Ascending aorta (tissue), 2 donors: ENCODE results near the gene ANO9. TPM values are rescaled to one million over a fixed set of nuclear protein-coding genes. Genes with fewer than 3 reads are reported as not detected.
"Not testable (repeated sequence)": the region's sequence is repeated elsewhere in the genome, so short reads cannot be mapped to it uniquely, and the experiment has no call there.

ENCODE experiments used
- DNase-seq, 2 donors: peaks; one replicate each; pipeline ENCODE4 v3.0.0-alpha.2; 2019; ENCODE audit warnings: low spot score in 2 of 2
- H3K27ac ChIP-seq, 2 donors: fragments of 200-600 bp; sonication (generic); one replicate each; pipeline ENCODE4 v1.5.1; 2016 to 2017; ENCODE audit warnings: mild to moderate bottlenecking in 1 of 2
- H3K27me3 ChIP-seq: fragments of 200-600 bp; sonication (generic); one replicate; pipeline ENCODE4 v1.5.1; 2017
- H3K36me3 ChIP-seq, 2 donors: fragments of 200-600 bp; sonication (generic); one replicate each; pipeline ENCODE4 v1.5.1; 2016
- H3K4me1 ChIP-seq, 2 donors: fragments of 200-600 bp; sonication (generic); one replicate each; pipeline ENCODE4 v1.5.1; 2016 to 2017; ENCODE audit warnings: mild to moderate bottlenecking in 1 of 2
- H3K4me3 ChIP-seq, 2 donors: fragments of 200-600 bp; sonication (generic); one replicate each; pipeline ENCODE4 v1.5.1; 2016 to 2017; ENCODE audit warnings: mild to moderate bottlenecking in 1 of 2
- H3K9me3 ChIP-seq, 2 donors: fragments of 200-600 bp; sonication (generic); one replicate each; pipeline ENCODE4 v1.5.1; 2016
- CTCF ChIP-seq, 3 experiments: fragments of 200-600 bp in 2 of 3; fragments of 450-650 bp in 1 of 3; sonication (generic) in 2 of 3; IDR thresholded peaks; one replicate each; pipeline ENCODE4 v1.5.1; 2016 to 2019; ENCODE audit warnings: antibody characterized with exemption in 3 of 3, mild to moderate bottlenecking in 1 of 3, moderate library complexity in 1 of 3
- intact Hi-C: fragments of 100-400 bp; cut with DNase I; formaldehyde crosslinking; loops from one replicate; pipeline ENCODE4 v1.15.1; 2023
- total RNA-seq: library from RNA; depleted of rRNA; stranded (reverse); fragments of >200 nt; gene quantifications from one replicate; pipeline ENCODE4 v1.1.0, GENCODE V29; 2016

ANO9 gene
- total RNA-seq, 1 donor from 2014 or later, result 4.0 TPM

DNA sequence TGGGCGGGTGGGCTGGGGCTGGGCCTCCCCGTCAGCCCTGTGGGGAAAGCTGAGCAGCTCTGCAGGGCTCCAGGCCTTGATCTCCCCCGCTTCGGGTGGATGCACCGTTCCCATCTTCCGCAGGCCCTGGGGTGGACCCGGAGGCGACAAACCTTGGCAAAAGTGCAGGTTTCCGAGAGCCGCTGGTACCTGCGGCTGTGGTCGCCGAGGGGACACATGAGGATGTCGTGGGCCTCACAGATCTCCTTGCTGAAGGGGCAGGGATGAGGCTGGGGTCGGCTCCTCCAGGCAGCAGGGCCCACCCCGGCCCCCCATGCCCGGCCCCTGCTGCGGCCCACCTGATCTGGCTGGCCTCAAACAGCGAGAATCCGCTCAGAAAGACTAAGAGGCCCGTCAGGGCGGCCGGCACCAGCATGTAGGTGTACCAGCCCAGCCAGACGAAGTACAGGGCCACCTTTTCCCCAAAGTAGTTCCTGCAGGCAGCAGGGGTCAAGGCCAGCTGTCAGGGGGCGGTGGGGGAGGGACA, 11.8 kb downstream of the ANO9 start:
- DNase-seq, result no peak
- intact Hi-C loops, result no loop called here
- Histone ChIP-seq H3K27ac (no peak overlapping the region), H3K36me3 (no peaks in the 10 kb centered on the region), H3K4me1 (no peaks in the 10 kb centered on the region), H3K27me3 (no peaks in the 10 kb centered on the region), H3K9me3 (no peaks in the 10 kb centered on the region), H3K4me3 (no peak overlapping the region)
- TF ChIP-seq CTCF (IDR thresholded peaks at IDR 0.05), result no peak

DNA sequence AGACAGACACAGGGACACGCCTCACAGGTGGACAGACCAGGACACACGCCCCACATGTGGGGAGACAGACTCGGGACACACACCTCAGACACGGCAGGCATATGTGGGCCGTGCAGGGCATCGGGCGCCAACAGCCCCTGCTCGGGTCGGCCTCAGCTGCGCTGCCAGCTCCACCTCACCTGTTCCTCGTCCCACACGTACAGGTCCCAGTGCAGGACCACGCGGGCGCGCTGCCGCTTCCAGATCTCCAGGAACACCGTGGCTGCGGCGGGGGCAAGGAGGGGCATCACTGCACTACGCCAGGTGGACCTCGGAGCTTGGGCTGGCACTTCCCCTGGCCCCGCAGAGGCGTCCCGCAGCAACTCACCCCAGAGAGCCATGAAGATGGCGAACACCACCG, 12.4 kb downstream of the ANO9 start:
- Histone ChIP-seq H3K27ac (no peak overlapping the region), H3K4me3 (no peak overlapping the region), H3K36me3 (no peaks in the 10 kb centered on the region), H3K27me3 (no peaks in the 10 kb centered on the region), H3K9me3 (no peaks in the 10 kb centered on the region), H3K4me1 (no peaks in the 10 kb centered on the region)
- no peak for DNase-seq
- TF ChIP-seq CTCF (IDR thresholded peaks at IDR 0.05), result no peak
- intact Hi-C loops, result no loop called here

DNA sequence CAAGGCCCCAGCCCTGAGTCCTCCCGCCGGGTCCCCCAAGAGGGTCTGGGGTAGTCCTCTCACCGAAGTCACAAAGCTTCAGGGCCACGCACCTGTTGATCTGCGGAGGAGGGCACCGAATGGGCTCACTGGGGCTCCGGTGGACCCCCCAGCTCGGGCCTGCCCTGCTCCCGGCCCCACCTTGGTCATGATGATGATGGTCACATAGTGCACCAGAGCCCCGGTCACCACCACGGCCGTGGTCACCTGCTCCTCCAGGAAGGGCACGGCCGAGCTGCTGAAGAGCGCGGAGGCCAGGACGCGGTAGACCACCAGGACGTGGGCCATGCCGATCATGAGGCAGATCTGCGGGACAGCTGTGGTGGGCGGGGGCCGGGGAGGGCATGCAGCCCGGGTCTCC, 13.5 kb downstream of the ANO9 start:
- Histone ChIP-seq H3K9me3 (no peaks in the 10 kb centered on the region), H3K27me3 (no peaks in the 10 kb centered on the region), H3K4me3 (no peak overlapping the region), H3K36me3 (no peaks in the 10 kb centered on the region), H3K4me1 (no peaks in the 10 kb centered on the region), H3K27ac (no peak overlapping the region)
- intact Hi-C loops, result no loop called here
- DNase-seq, result no peak
- TF ChIP-seq CTCF (IDR thresholded peaks at IDR 0.05), result no peak

DNA sequence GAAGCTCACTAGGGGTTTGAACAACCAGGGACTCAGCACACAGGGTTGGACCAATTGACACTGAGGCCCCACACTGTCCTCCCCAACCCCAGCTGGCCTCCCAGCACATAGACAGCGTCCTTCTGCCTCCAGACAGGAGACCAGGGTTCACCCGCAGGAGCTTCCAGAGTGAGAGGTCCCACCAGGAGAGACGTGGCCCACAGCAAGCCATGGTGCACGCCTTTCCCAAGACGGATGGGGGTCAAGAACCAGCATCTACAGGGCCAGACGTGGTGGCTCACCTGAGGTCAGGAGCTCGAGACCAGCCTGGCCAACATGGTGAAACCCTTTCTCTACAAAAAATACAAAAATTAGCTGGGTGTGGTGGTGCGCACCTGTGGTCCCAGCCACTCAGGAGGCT, 15.0 kb downstream of the ANO9 start:
- Histone ChIP-seq H3K9me3 (no peaks in the 10 kb centered on the region), H3K4me3 (no peak overlapping the region), H3K36me3 (no peaks in the 10 kb centered on the region), H3K4me1 (no peaks in the 10 kb centered on the region), H3K27me3 (no peaks in the 10 kb centered on the region), H3K27ac (no peak overlapping the region)
- DNase-seq, result no peak
- intact Hi-C loops, result no loop called here
- TF ChIP-seq CTCF (IDR thresholded peaks at IDR 0.05), result no peak

DNA sequence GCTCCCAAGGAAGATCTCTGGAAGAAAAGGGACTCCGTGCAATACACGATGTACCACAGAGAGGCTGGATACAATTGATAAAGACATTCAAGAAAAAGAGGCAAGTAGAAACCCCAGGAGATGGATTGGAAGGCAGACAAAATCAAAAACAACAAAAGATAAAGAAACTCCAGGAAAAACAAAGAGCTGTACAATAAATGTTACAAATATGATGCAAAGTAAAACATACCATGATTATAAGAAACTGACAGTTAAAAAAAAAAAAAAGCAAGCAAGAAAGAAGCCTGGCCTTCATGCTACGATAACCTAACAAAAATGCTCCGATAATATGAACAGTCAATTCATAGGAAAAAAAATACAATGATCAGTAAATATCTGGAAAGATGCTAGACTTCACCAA, 16.5 kb downstream of the ANO9 start:
- Histone ChIP-seq H3K9me3 (no peaks in the 10 kb centered on the region), H3K4me3 (no peak overlapping the region), H3K36me3 (no peaks in the 10 kb centered on the region), H3K27me3 (no peaks in the 10 kb centered on the region), H3K27ac (no peak overlapping the region), H3K4me1 (no peaks in the 10 kb centered on the region)
- DNase-seq, result no peak
- intact Hi-C loops, result no loop called here
- TF ChIP-seq CTCF (IDR thresholded peaks at IDR 0.05), result no peak

DNA sequence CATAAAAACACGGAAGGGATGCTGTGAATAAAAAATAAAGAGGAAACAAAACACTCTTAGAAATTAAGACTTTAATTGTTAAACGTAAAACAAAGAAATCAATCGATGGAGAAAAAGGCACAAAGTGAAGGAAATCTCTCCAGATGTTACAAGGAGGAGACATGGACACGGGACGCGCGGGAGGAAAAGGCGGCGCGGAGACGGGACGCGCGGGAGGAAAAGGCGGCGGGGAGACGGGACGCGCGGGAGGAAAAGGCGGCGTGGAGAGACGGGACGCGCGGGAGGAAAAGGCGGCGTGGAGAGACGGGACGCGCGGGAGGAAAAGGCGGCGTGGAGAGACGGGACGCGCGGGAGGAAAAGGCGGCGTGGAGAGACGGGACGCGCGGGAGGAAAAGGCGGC, 17.0 kb downstream of the ANO9 start:
- H3K9me3 ChIP-seq, H3K27ac ChIP-seq, H3K4me1 ChIP-seq, H3K36me3 ChIP-seq, H3K4me3 ChIP-seq, intact Hi-C loops, DNase-seq, H3K27me3 ChIP-seq: not testable (repeated sequence)
